ENCODE measurements around the gene SND1. TPM values are rescaled to one million over a fixed set of nuclear protein-coding genes. Genes with fewer than 3 reads are reported as not detected.
A peak's percentile ranks its signal among the peaks of the same experiment; 100 is the strongest.

SND1 gene
- total RNA-seq, 2 experiments from 2014 or later, result 132 to 148 TPM

GRCh38 chr7:128065872-128066271 lies 413.9 kb downstream of the SND1 start:
- Mint-ChIP-seq H3K4me1 (peaks cover 15% of the 10 kb centered on the region), H3K27me3 (no peaks in the 10 kb centered on the region), H3K4me3 (no peak overlapping the region), H3K36me3 (peaks cover 6% of the 10 kb centered on the region), H3K9me3 (no peaks in the 10 kb centered on the region), H3K27ac (no peak overlapping the region)
- no peak for ATAC-seq (ENCODE audit: low read depth)
- POLR2A ChIA-PET, result no interaction called here
- DNase-seq, result no peak

- DNase-seq, result no peak
- no peaks in the 10 kb centered on the region for H3K9me3 Mint-ChIP-seq
- peaks cover 6% of the 10 kb centered on the region for H3K36me3 Mint-ChIP-seq
- no peak for ATAC-seq (ENCODE audit: low read depth)
- H3K4me3 Mint-ChIP-seq, result no peak overlapping the region
- H3K27ac Mint-ChIP-seq, result no peak overlapping the region
- POLR2A ChIA-PET, result no interaction called here
- H3K27me3 Mint-ChIP-seq, result no peaks in the 10 kb centered on the region
- peaks cover 19% of the 10 kb centered on the region for H3K4me1 Mint-ChIP-seq
These were observed 414.4 kb downstream of the SND1 start for GRCh38 chr7:128066395-128066794.

- Mint-ChIP-seq H3K27me3 (no peaks in the 10 kb centered on the region), H3K36me3 (peaks cover 6% of the 10 kb centered on the region), H3K27ac (no peak overlapping the region), H3K4me1 (peaks cover 21% of the 10 kb centered on the region), H3K9me3 (no peaks in the 10 kb centered on the region), H3K4me3 (no peak overlapping the region)
- POLR2A ChIA-PET, result no interaction called here
- ATAC-seq (ENCODE audit: low read depth), result no peak
- no peak for DNase-seq
These were observed 414.9 kb downstream of the SND1 start for GRCh38 chr7:128066858-128067257.

GRCh38 chr7:128067983-128068382 lies 416.0 kb downstream of the SND1 start:
- ATAC-seq (ENCODE audit: low read depth), result no peak
- POLR2A ChIA-PET, result interaction anchor here (1.6 kb wide), 1 partner anchor 9 kb away, joined by 7 read pairs; no protein-coding TSS in a partner anchor
- DNase-seq, result no peak
- Mint-ChIP-seq H3K27ac (peak overlapping the region; percentile 19), H3K4me1 (peaks cover 21% of the 10 kb centered on the region), H3K4me3 (no peak overlapping the region), H3K36me3 (peaks cover 6% of the 10 kb centered on the region), H3K27me3 (no peaks in the 10 kb centered on the region), H3K9me3 (no peaks in the 10 kb centered on the region)

GRCh38 chr7:128068785-128069184 lies 416.8 kb downstream of the SND1 start:
- no peak overlapping the region for H3K27ac Mint-ChIP-seq
- H3K27me3 Mint-ChIP-seq, result no peaks in the 10 kb centered on the region
- no peaks in the 10 kb centered on the region for H3K9me3 Mint-ChIP-seq
- DNase-seq (no peak), ATAC-seq (ENCODE audit: low read depth) (no peak)
- peaks cover 21% of the 10 kb centered on the region for H3K4me1 Mint-ChIP-seq
- POLR2A ChIA-PET, result interaction anchor here (1.6 kb wide), 1 partner anchor 10 kb away, joined by 7 read pairs; no protein-coding TSS in a partner anchor
- H3K4me3 Mint-ChIP-seq, result no peak overlapping the region
- peaks cover 6% of the 10 kb centered on the region for H3K36me3 Mint-ChIP-seq

- Mint-ChIP-seq H3K4me3 (no peak overlapping the region), H3K27me3 (no peaks in the 10 kb centered on the region), H3K9me3 (no peaks in the 10 kb centered on the region), H3K36me3 (peaks cover 3% of the 10 kb centered on the region), H3K4me1 (peaks cover 23% of the 10 kb centered on the region), H3K27ac (no peak overlapping the region)
- DNase-seq (no peak), ATAC-seq (ENCODE audit: low read depth) (no peak)
- POLR2A ChIA-PET, result no interaction called here
These were observed 417.7 kb downstream of the SND1 start for GRCh38 chr7:128069373-128070364.

GRCh38 chr7:128071376-128071775 lies 419.4 kb downstream of the SND1 start:
- H3K4me3 Mint-ChIP-seq, result no peak overlapping the region
- H3K36me3 Mint-ChIP-seq, result no peaks in the 10 kb centered on the region
- H3K27me3 Mint-ChIP-seq, result no peaks in the 10 kb centered on the region
- H3K4me1 Mint-ChIP-seq, result peaks cover 22% of the 10 kb centered on the region
- no peaks in the 10 kb centered on the region for H3K9me3 Mint-ChIP-seq
- POLR2A ChIA-PET, result no interaction called here
- DNase-seq (no peak), ATAC-seq (ENCODE audit: low read depth) (peak; percentile 38)
- H3K27ac Mint-ChIP-seq, result peak overlapping the region; percentile 19

GRCh38 chr7:128071801-128072200 lies 419.8 kb downstream of the SND1 start:
- no peak for ATAC-seq (ENCODE audit: low read depth)
- peaks cover 26% of the 10 kb centered on the region for H3K4me1 Mint-ChIP-seq
- H3K36me3 Mint-ChIP-seq, result no peaks in the 10 kb centered on the region
- H3K27me3 Mint-ChIP-seq, result no peaks in the 10 kb centered on the region
- H3K4me3 Mint-ChIP-seq, result no peak overlapping the region
- peak overlapping the region; percentile 63 for H3K27ac Mint-ChIP-seq
- H3K9me3 Mint-ChIP-seq, result no peaks in the 10 kb centered on the region
- POLR2A ChIA-PET, result no interaction called here
- DNase-seq, result no peak

GRCh38 chr7:128073671-128074310 lies 421.8 kb downstream of the SND1 start:
- no peak overlapping the region for H3K27ac Mint-ChIP-seq

GRCh38 chr7:128074336-128074735 lies 422.3 kb downstream of the SND1 start:
- H3K27ac Mint-ChIP-seq, result no peak overlapping the region
- no peak for DNase-seq
- H3K9me3 Mint-ChIP-seq, result no peaks in the 10 kb centered on the region
- POLR2A ChIA-PET, result interaction anchor here (0.7 kb wide), 1 partner anchor 721 kb away, joined by 3 read pairs; no protein-coding TSS in a partner anchor
- H3K4me1 Mint-ChIP-seq, result peaks cover 19% of the 10 kb centered on the region
- H3K4me3 Mint-ChIP-seq, result no peak overlapping the region
- no peaks in the 10 kb centered on the region for H3K27me3 Mint-ChIP-seq
- no peaks in the 10 kb centered on the region for H3K36me3 Mint-ChIP-seq
- no peak for ATAC-seq (ENCODE audit: low read depth)

More at GRCh38 chr7:128073671-128074310, 421.8 kb downstream of the SND1 start:
- Mint-ChIP-seq H3K36me3 (no peaks in the 10 kb centered on the region), H3K4me1 (peaks cover 19% of the 10 kb centered on the region), H3K9me3 (no peaks in the 10 kb centered on the region), H3K4me3 (no peak overlapping the region), H3K27me3 (no peaks in the 10 kb centered on the region)
- DNase-seq (no peak), ATAC-seq (ENCODE audit: low read depth) (no peak)
- POLR2A ChIA-PET, result no interaction called here

GRCh38 chr7:128074736-128075135 lies 422.7 kb downstream of the SND1 start:
- POLR2A ChIA-PET, result interaction anchor here (0.7 kb wide), 1 partner anchor 721 kb away, joined by 3 read pairs; no protein-coding TSS in a partner anchor
- DNase-seq, result no peak
- Mint-ChIP-seq H3K9me3 (no peaks in the 10 kb centered on the region), H3K36me3 (peaks cover 1% of the 10 kb centered on the region), H3K27ac (no peak overlapping the region), H3K4me3 (no peak overlapping the region), H3K4me1 (peaks cover 19% of the 10 kb centered on the region), H3K27me3 (no peaks in the 10 kb centered on the region)
- ATAC-seq (ENCODE audit: low read depth), result no peak

GRCh38 chr7:128075242-128076095 lies 423.5 kb downstream of the SND1 start:
- Mint-ChIP-seq H3K27me3 (no peaks in the 10 kb centered on the region), H3K9me3 (no peaks in the 10 kb centered on the region), H3K27ac (no peak overlapping the region), H3K36me3 (peaks cover 1% of the 10 kb centered on the region), H3K4me3 (no peak overlapping the region), H3K4me1 (peaks cover 15% of the 10 kb centered on the region)
- DNase-seq, result no peak
- POLR2A ChIA-PET, result no interaction called here
- ATAC-seq (ENCODE audit: low read depth), result no peak
